ENCODE data around the gene NLGN3. TPM values are rescaled to one million over a fixed set of nuclear protein-coding genes. Genes with fewer than 3 reads are reported as not detected.
A peak's percentile ranks its signal among the peaks of the same experiment; 100 is the strongest.

Gene NLGN3
- polyA plus RNA-seq, 3 donors: 0.05 to 0.80 TPM; not detected in 1

DNA sequence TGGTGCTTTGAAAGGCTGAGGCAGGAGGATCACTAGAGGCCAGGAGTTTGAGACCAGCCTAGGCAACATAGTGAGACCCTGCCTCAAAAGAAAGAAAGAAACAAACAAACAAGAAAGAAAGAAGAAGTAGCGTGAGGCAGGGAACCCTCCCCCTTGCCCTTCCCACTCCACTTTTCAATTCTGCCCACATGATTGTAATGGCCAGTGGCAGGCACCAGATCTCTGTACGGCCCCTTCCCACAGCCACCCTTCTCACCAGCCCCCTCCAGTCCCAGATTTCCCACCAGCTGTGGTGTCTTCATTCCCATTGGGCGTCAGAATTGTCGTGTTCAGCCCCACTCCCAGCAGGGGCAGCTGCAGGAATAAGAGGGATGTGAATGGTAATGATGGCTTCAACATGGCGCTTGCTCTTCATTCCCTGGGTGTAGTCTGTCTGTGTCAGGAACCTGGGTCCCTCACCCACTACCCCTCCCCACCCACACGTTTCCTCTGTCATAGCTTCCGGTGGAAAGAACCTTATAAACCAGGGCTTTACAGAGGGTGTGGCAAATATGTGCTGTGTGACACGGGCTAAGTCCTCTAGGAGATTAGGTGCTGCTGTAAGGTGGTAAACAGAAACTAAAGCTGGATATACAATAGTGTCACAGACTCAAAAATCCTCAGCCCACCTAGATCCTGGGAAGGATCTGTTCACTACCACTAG lies 33.3 kb upstream of the NLGN3 start, which contains the start of gene IL2RG:
TSS of gene IL2RG (minus strand) at position 437 of the 703 bp plus-strand sequence. CDS start at position 399, 38 bp downstream.
- intact Hi-C loops (cut with micrococcal nuclease): no loop called here
- H3K9me3 ChIP-seq (replicated peaks in 1 of 2; ENCODE audit: control insufficient read depth in 1 of 2, insufficient read depth in 1 of 2, low read length in 2 of 2): no peaks in the 10 kb centered on the region
- Mint-ChIP-seq H3K36me3 (peaks cover 0 to 14% of the 10 kb centered on the region in 2 donors), H3K27me3 (ENCODE audit: low read depth in 3 of 3) (peaks cover 0 to 5% (median 0%) of the 10 kb centered on the region in 3 donors), H3K4me3 (peak within 1 kb of the TSS; percentile 79 to 88), H3K4me1 (peaks cover 56% of the 10 kb centered on the region), H3K9me3 (peaks cover 0 to 2% (median 0%) of the 10 kb centered on the region in 7 donors), H3K27ac (peak within 1 kb of the TSS; percentile 93 to 98 (median 96))
- no CpG with 5 or more reads among the region's 8 CpGs for WGBS (ENCODE audit: insufficient coverage)
- H3K4me1 ChIP-seq (ENCODE audit: control insufficient read depth in 1 of 2, insufficient read depth in 2 of 2, low read length in 2 of 2): peaks cover 46 to 51% of the 10 kb centered on the region in 2 donors
- H3K4me2 ChIP-seq (replicated peaks; ENCODE audit: extremely low read depth, low read length, poor library complexity, severe bottlenecking): peak within 1 kb of the TSS; percentile 55
- H3K36me3 ChIP-seq (replicated peaks in 1 of 2; ENCODE audit: control insufficient read depth in 1 of 2, insufficient read depth in 2 of 2, low read length in 2 of 2): peaks cover 0 to 2% of the 10 kb centered on the region in 2 donors
- TF ChIP-seq, protein P1, sequence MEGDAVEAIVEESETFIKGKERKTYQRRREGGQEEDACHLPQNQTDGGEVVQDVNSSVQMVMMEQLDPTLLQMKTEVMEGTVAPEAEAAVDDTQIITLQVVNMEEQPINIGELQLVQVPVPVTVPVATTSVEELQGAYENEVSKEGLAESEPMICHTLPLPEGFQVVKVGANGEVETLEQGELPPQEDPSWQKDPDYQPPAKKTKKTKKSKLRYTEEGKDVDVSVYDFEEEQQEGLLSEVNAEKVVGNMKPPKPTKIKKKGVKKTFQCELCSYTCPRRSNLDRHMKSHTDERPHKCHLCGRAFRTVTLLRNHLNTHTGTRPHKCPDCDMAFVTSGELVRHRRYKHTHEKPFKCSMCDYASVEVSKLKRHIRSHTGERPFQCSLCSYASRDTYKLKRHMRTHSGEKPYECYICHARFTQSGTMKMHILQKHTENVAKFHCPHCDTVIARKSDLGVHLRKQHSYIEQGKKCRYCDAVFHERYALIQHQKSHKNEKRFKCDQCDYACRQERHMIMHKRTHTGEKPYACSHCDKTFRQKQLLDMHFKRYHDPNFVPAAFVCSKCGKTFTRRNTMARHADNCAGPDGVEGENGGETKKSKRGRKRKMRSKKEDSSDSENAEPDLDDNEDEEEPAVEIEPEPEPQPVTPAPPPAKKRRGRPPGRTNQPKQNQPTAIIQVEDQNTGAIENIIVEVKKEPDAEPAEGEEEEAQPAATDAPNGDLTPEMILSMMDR (IDR thresholded peaks at IDR 0.05): no peak
- peak within 1 kb of the TSS; percentile 67 to 93 for H3K27ac ChIP-seq (ENCODE audit: low read depth in 1 of 2, low read length in 2 of 2)
- peak within 1 kb of the TSS; percentile 18 for H2AFZ ChIP-seq (ENCODE audit: insufficient read depth, low read depth, low read length, poor library complexity, severe bottlenecking)
- H3K4me3 ChIP-seq (replicated peaks in 1 of 3; ENCODE audit: low read depth in 2 of 3, low read length in 3 of 3): peak within 1 kb of the TSS; percentile 29 to 58 (median 56)
- no peaks in the 10 kb centered on the region for H3K27me3 ChIP-seq (ENCODE audit: control insufficient read depth in 2 of 2, insufficient read depth in 2 of 2, low read length in 2 of 2)
- H4K20me1 ChIP-seq (ENCODE audit: insufficient read depth, low read length): no peaks in the 10 kb centered on the region
- DNase-seq: peak; percentile 75 to 90 (median 87)
- H3K9ac ChIP-seq (ENCODE audit: insufficient read depth, low read length, poor library complexity, severe bottlenecking): peak within 1 kb of the TSS; percentile 55
- peaks cover 7% of the 10 kb centered on the region for H3K79me2 ChIP-seq (ENCODE audit: insufficient read depth, low read length)

DNA sequence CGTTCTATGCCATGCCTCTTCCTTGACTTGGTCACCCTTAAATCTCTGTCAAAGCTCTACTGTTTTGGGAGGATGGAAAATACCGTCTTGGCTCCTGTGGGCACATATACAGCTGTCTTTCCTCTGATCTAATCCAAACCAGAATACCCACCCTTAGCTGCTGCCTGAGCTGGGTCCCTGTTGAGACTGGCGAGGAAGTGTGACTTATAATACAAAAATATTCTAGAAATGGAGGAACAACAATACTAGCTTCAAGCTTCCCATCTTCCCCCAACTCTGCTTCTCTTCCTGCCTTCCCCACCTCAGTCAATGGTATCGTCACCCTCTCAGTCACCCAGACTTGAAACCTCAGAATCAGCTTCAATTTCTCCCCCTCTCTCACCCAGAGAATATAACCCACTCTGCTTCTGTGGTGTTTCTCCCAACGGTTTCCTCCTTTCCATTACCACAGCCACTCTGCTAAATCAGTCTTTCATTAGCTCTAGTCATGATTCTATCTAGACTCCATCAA lies 32.7 kb upstream of the NLGN3 start:
- Mint-ChIP-seq H3K27me3 (ENCODE audit: low read depth in 3 of 3) (peaks cover 0 to 5% (median 0%) of the 10 kb centered on the region in 3 donors), H3K4me1 (peaks cover 52% of the 10 kb centered on the region), H3K9me3 (peaks cover 0 to 2% (median 0%) of the 10 kb centered on the region in 7 donors), H3K4me3 (peak overlapping the region; percentile 79 to 88), H3K27ac (peak overlapping the region; percentile 91 to 98 (median 96)), H3K36me3 (peaks cover 0 to 11% of the 10 kb centered on the region in 2 donors)
- peaks cover 7% of the 10 kb centered on the region for H3K79me2 ChIP-seq (ENCODE audit: insufficient read depth, low read length)
- intact Hi-C loops (cut with micrococcal nuclease): no loop called here
- peak overlapping the region; percentile 55 for H3K4me2 ChIP-seq (replicated peaks; ENCODE audit: extremely low read depth, low read length, poor library complexity, severe bottlenecking)
- WGBS (ENCODE audit: insufficient coverage): 0% methylated on average over 1 of the region's 5 CpGs
- peak overlapping the region; percentile 55 for H3K9ac ChIP-seq (ENCODE audit: insufficient read depth, low read length, poor library complexity, severe bottlenecking)
- H3K4me3 ChIP-seq (replicated peaks in 1 of 3; ENCODE audit: low read depth in 2 of 3, low read length in 3 of 3): peak overlapping the region; percentile 29 to 58 (median 56)
- peak overlapping the region; percentile 67 to 93 for H3K27ac ChIP-seq (ENCODE audit: low read depth in 1 of 2, low read length in 2 of 2)
- H4K20me1 ChIP-seq (ENCODE audit: insufficient read depth, low read length): no peaks in the 10 kb centered on the region
- H3K9me3 ChIP-seq (replicated peaks in 1 of 2; ENCODE audit: control insufficient read depth in 1 of 2, insufficient read depth in 1 of 2, low read length in 2 of 2): no peaks in the 10 kb centered on the region
- peak overlapping the region; percentile 18 for H2AFZ ChIP-seq (ENCODE audit: insufficient read depth, low read depth, low read length, poor library complexity, severe bottlenecking)
- H3K36me3 ChIP-seq (replicated peaks in 1 of 2; ENCODE audit: control insufficient read depth in 1 of 2, insufficient read depth in 2 of 2, low read length in 2 of 2): peaks cover 0 to 2% of the 10 kb centered on the region in 2 donors
- H3K27me3 ChIP-seq (ENCODE audit: control insufficient read depth in 2 of 2, insufficient read depth in 2 of 2, low read length in 2 of 2): no peaks in the 10 kb centered on the region
- DNase-seq: peak in 2 of 3 donors; percentile 14 to 35
- TF ChIP-seq, protein P1 (IDR thresholded peaks at IDR 0.05): no peak
- peaks cover 42 to 45% of the 10 kb centered on the region in 2 donors for H3K4me1 ChIP-seq (ENCODE audit: control insufficient read depth in 1 of 2, insufficient read depth in 2 of 2, low read length in 2 of 2)
